Liver (tissue), 3 donors: ENCODE data around the gene KRTAP1-4.

Source experiments
- CTCF ChIP-seq: fragments of 150-350 bp; IDR thresholded peaks from 2 replicates; pipeline ENCODE4 v1.5.1; 2017; ENCODE audit warnings: improper control_type of control experiment, low read depth, low read length; ENCODE audit not compliant: missing input control
- EGR1 ChIP-seq, 2 donors: IDR thresholded peaks; 2 replicates each; pipeline ENCODE4 v1.6.1; 2016 to 2018; ENCODE audit warnings: antibody characterized with exemption in 2 of 2, low read depth in 2 of 2
- JUND ChIP-seq, 2 donors: IDR thresholded peaks; 2 replicates each; pipeline ENCODE4 v1.6.1; 2016; ENCODE audit warnings: antibody characterized with exemption in 2 of 2
- MAX ChIP-seq: IDR thresholded peaks from 2 replicates; pipeline ENCODE4 v1.6.1; 2016; ENCODE audit warnings: antibody characterized with exemption
- RAD21 ChIP-seq, 2 donors: IDR thresholded peaks; 2 replicates each; pipeline ENCODE4 v1.6.1; 2016; ENCODE audit warnings: antibody characterized with exemption in 2 of 2, mild to moderate bottlenecking in 2 of 2
- REST ChIP-seq: IDR thresholded peaks from 2 replicates; pipeline ENCODE4 v1.6.1; 2016; ENCODE audit warnings: antibody characterized with exemption, mild to moderate bottlenecking
- RXRA ChIP-seq, 2 donors: IDR thresholded peaks; 2 replicates each; pipeline ENCODE4 v1.6.1; 2017 to 2018; ENCODE audit warnings: antibody characterized with exemption in 2 of 2, mild to moderate bottlenecking in 1 of 2
- YY1 ChIP-seq: IDR thresholded peaks from 2 replicates; pipeline ENCODE4 v1.6.1; 2016; ENCODE audit warnings: antibody characterized with exemption, mild to moderate bottlenecking
- ZBTB33 ChIP-seq: IDR thresholded peaks from 2 replicates; pipeline ENCODE4 v1.6.1; 2016; ENCODE audit warnings: antibody characterized with exemption
- donor health status: healthy.
- donor health status: healthy.

DNA sequence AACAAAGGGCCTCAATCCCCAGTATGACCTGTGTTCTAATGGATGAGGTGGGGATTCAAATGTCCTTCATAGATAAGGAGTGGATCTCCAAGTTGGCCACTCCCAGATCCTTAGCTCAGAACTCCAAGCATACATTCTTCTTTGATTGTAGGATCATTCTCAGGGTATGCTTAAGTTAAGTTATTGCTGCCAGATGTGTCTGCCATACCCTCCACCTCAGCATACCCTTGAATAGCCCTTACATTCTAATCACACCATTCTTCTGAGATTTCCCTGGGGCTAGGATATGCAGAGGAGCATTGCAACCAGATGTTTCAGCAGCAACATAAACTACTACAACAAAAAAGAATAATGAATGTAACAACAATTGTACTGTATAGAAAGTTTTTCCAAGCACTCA, 37.3 kb upstream of the KRTAP1-4 start:
- TF ChIP-seq CTCF (no peak), JUND (IDR thresholded peaks at IDR 0.05) (no peak), RXRA (IDR thresholded peaks at IDR 0.05) (no peak), YY1 (no peak), ZBTB33 (no peak), RAD21 (IDR thresholded peaks at IDR 0.05) (no peak), EGR1 (IDR thresholded peaks at IDR 0.05; ENCODE audit: low read depth in 2 of 2) (no peak), REST (no peak), MAX (no peak)
